Measurements from ENCODE around the gene MYOG. TPM values are rescaled to one million over a fixed set of nuclear protein-coding genes. Genes with fewer than 3 reads are reported as not detected.

The MYOG gene
- total RNA-seq, 4 donors from 2014 or later: not detected

DNA sequence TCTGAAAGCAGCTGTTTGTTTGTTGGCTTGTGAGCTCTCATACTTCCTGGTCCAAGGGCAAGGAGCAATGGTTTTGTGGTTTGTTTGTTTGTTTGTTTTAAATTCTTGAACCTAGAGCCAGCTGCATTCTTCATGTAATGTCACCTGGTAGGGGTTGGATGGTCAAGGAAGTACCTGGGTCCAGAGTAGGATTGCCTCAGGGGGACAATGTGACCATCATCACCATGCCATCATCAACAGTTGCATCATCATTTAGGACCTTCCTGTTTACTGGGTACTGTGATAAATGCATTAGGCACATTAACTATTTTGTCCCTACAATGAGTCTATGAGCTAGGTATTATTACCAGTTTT, 14.7 kb upstream of the MYOG start:
- DNase-seq (ENCODE audit: extremely low spot score): no peak
- H3K36me3 ChIP-seq: no peaks in the 10 kb centered on the region
- no peak overlapping the region for H3K4me3 ChIP-seq
- TF ChIP-seq EP300 (IDR thresholded peaks at IDR 0.05) (no peak), POLR2AphosphoS5 (IDR thresholded peaks at IDR 0.05) (no peak), POLR2A (IDR thresholded peaks at IDR 0.05; ENCODE audit: low read depth) (no peak)
- TF ChIP-seq, protein P1, sequence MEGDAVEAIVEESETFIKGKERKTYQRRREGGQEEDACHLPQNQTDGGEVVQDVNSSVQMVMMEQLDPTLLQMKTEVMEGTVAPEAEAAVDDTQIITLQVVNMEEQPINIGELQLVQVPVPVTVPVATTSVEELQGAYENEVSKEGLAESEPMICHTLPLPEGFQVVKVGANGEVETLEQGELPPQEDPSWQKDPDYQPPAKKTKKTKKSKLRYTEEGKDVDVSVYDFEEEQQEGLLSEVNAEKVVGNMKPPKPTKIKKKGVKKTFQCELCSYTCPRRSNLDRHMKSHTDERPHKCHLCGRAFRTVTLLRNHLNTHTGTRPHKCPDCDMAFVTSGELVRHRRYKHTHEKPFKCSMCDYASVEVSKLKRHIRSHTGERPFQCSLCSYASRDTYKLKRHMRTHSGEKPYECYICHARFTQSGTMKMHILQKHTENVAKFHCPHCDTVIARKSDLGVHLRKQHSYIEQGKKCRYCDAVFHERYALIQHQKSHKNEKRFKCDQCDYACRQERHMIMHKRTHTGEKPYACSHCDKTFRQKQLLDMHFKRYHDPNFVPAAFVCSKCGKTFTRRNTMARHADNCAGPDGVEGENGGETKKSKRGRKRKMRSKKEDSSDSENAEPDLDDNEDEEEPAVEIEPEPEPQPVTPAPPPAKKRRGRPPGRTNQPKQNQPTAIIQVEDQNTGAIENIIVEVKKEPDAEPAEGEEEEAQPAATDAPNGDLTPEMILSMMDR (IDR thresholded peaks at IDR 0.05): no peak
- no peaks in the 10 kb centered on the region for H3K27me3 ChIP-seq
- no peak overlapping the region for H3K27ac ChIP-seq (replicated peaks in 1 of 4)
- no peaks in the 10 kb centered on the region for H3K4me1 ChIP-seq
- peaks cover 0 to 10% (median 6%) of the 10 kb centered on the region in 4 donors for H3K9me3 ChIP-seq
- intact Hi-C loops (cut with DNase I): no loop called here

DNA sequence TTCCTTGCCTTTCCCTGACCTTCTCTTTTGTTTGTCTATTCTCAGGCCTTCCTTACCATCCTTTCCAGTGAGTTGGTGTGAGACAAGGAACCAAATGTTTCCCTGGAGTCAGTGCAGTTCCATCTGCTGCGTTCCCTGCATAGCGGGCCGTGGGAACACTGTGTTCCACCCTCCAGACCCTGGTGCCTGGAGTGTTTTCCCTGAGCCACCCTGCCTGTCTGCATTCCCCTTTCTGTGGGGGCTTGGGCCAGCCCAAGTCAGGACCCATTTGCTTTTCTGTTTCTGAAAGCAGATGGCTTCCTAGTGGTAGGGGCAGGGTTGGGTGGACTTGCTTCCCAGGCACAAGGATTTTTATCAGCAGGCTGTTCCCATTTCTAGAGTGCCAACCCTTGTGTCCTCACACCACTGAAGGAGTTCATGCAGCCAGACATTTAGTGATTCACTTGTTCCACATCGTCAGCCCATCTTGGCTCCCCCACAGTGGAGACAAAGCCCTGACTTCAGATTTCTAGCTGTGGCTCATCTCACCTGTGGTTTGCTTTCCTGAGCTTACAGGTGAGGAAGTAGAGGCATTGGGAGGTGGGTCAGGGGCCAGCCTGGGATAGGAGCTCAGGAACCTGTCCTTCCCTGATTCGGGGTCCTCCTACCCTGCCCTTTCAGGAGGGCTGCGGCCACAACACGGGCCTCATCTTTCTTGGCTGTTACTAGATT, 14.1 kb upstream of the MYOG start:
- no peak overlapping the region for H3K27ac ChIP-seq (replicated peaks in 1 of 4)
- intact Hi-C loops (cut with DNase I): no loop called here
- no peaks in the 10 kb centered on the region for H3K27me3 ChIP-seq
- no peak for TF ChIP-seq POLR2A (IDR thresholded peaks at IDR 0.05; ENCODE audit: low read depth)
- TF ChIP-seq EP300 (IDR thresholded peaks at IDR 0.05): no peak
- TF ChIP-seq POLR2AphosphoS5 (IDR thresholded peaks at IDR 0.05): no peak
- TF ChIP-seq, protein P1 (IDR thresholded peaks at IDR 0.05): no peak
- DNase-seq (ENCODE audit: extremely low spot score): peak; percentile 62
- no peaks in the 10 kb centered on the region for H3K4me1 ChIP-seq
- no peak overlapping the region for H3K4me3 ChIP-seq
- peaks cover 0 to 12% (median 11%) of the 10 kb centered on the region in 4 donors for H3K9me3 ChIP-seq
- no peaks in the 10 kb centered on the region for H3K36me3 ChIP-seq
- WGBS: 88% methylated on average over 6 of the region's 7 CpGs

DNA sequence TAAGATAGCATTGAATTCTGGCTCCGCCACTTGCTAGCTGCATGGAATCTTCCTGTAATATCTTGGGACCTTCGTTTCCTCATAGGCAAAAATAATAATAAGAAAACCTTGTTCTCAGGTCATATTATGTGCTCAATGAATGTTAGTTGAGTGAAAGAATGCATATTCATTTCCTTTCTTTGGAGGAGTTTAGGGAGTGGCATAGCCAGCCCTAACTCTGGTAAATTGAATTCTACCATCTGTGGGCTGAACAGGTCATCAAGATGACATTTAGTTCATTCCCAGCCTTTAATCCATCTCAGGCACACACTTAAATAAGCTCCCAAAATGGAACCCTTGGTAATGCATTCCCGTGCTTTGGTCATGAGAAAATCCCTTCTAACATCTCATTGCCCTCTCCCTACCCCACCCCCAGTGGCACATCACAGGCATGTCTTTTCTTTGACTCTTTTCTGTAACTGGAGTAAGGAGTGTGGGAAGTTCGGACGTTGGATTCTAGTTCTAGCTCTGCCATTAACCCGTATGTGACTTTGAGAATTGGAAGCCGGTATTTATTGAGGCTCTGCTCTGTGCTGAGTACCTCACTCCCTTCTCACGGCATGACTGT, 13.2 kb upstream of the MYOG start:
- Histone ChIP-seq H3K36me3 (no peaks in the 10 kb centered on the region), H3K27ac (replicated peaks in 1 of 4) (no peak overlapping the region)
- 85% methylated on average over 8 of the region's 8 CpGs for WGBS

DNA sequence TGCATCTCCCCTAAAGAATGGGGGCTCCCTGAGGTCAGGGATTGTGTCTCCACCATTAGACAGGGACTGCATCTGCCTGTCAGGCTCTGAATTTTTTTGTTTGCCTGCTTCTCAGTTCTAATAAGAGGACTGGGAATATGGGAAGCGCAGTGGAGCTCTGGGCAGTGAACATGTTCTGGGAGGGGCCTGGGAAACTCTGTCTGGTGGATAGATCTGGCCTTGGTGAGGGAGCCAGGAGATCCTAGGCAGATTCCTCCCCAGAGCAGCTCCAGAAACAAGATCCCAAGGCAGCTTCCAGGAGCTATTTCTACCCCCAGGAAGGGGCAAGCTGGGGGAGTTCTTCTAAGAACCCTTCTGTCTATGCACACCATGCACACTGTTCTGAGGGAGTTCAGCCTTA, 12.6 kb upstream of the MYOG start:
- Histone ChIP-seq H3K27me3 (no peaks in the 10 kb centered on the region), H3K9me3 (peaks cover 0 to 20% (median 12%) of the 10 kb centered on the region in 4 donors), H3K36me3 (no peaks in the 10 kb centered on the region), H3K4me1 (no peaks in the 10 kb centered on the region), H3K27ac (replicated peaks in 1 of 4) (no peak overlapping the region), H3K4me3 (no peak overlapping the region)
- no peak for DNase-seq (ENCODE audit: extremely low spot score)
- intact Hi-C loops (cut with DNase I): no loop called here
- WGBS: 78% methylated on average over 1 of the region's 1 CpG
- TF ChIP-seq POLR2A (IDR thresholded peaks at IDR 0.05; ENCODE audit: low read depth): no peak

More for the DNA sequence above, 13.2 kb upstream of the MYOG start:
- intact Hi-C loops (cut with DNase I): no loop called here
- no peaks in the 10 kb centered on the region for H3K4me1 ChIP-seq
- peaks cover 0 to 20% (median 12%) of the 10 kb centered on the region in 4 donors for H3K9me3 ChIP-seq
- no peaks in the 10 kb centered on the region for H3K27me3 ChIP-seq
- TF ChIP-seq, protein P1 (IDR thresholded peaks at IDR 0.05): no peak
- peak; percentile 74 for DNase-seq (ENCODE audit: extremely low spot score)
- no peak overlapping the region for H3K4me3 ChIP-seq

DNA sequence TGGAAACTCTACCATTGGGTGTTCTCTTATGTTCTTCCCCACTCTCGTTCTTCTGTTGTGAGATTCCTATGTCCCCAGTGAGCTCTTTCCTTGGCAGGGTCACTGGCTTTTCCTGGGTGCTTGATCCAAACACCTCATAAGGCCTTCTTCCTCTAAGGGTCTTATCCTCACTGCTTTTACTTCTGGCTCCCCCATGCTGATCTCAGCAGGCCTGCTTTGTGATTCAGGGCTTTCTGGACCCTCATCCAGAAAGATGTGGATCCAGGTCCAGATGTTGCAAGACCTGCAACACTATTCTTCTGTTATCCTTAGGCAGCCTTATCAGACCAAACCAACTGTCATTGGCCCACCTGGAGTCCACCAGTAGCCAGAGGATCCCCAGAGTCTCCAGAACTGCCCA, 11.2 kb upstream of the MYOG start:
- DNase-seq (ENCODE audit: extremely low spot score): peak; percentile 91
- H3K4me1 ChIP-seq: no peaks in the 10 kb centered on the region
- no peak overlapping the region for H3K4me3 ChIP-seq
- H3K9me3 ChIP-seq: peaks cover 0 to 20% (median 12%) of the 10 kb centered on the region in 4 donors
- no peak for TF ChIP-seq EP300 (IDR thresholded peaks at IDR 0.05)
- TF ChIP-seq, protein P1 (IDR thresholded peaks at IDR 0.05): no peak
- no peak for TF ChIP-seq POLR2AphosphoS5 (IDR thresholded peaks at IDR 0.05)
- TF ChIP-seq POLR2A (IDR thresholded peaks at IDR 0.05; ENCODE audit: low read depth): no peak
- WGBS: 79% methylated on average over 1 of the region's 1 CpG
- H3K27me3 ChIP-seq: no peaks in the 10 kb centered on the region
- H3K36me3 ChIP-seq: no peaks in the 10 kb centered on the region
- intact Hi-C loops (cut with DNase I): no loop called here
- H3K27ac ChIP-seq (replicated peaks in 1 of 4): no peak overlapping the region

Data from esophagus muscularis mucosa (tissue), 4 donors.